HCT116 (cell line): ENCODE measurements around the gene UCN2. TPM values are rescaled to one million over a fixed set of nuclear protein-coding genes. Genes with fewer than 3 reads are reported as not detected.

Experiments
- ATAC-seq: fragments of 200-7000 bp; cut with Tn5 transposase; 2 replicates; pipeline ENCODE4 v1.9.1; 2020; ENCODE audit warnings: mild to moderate bottlenecking, moderate library complexity
- BruUV-seq: library from RNA; stranded (reverse); fragments of 400-500 nt; replicated peaks from 2 replicates; lab custom pipeline; 2021; lab: Mats Ljungman, UMichigan
- CTCF ChIA-PET: fragments of 300-600 bp; sonication (Branson Sonifier 250); formaldehyde crosslinking; loops from one replicate; lab custom pipeline; 2021; ENCODE audit warnings: antibody characterized with exemption; lab: Charles Lee
- POLR2A ChIA-PET: fragments of 300-600, 350-600 bp; sonication (Branson Sonifier 250); formaldehyde crosslinking; loops from one replicate; lab custom pipeline; 2021; ENCODE audit warnings: antibody characterized with exemption; lab: Charles Lee
- RAD21 ChIA-PET, 2 experiments: fragments of 300-600 bp; sonication (Branson Sonifier 250); formaldehyde crosslinking; loops; one replicate each; lab custom pipeline; 2023; ENCODE audit warnings: low total read pairs in 2 of 2; ENCODE audit not compliant: uncharacterized antibody in 2 of 2, unreplicated experiment in 2 of 2, low non-redundant PET in 1 of 2; lab: Charles Lee
- DNase-seq: peaks from one replicate; pipeline ENCODE4 v3.0.0-alpha.2; 2010; ENCODE audit warnings: low read depth, low spot score
- H2AFZ ChIP-seq: fragments of 200-600 bp; shearing (Covaris generic), sonication (generic); 2 replicates; pipeline ENCODE4 v1.6.1; 2017; ENCODE audit warnings: low read depth, mixed run types, mixed read lengths, antibody characterized with exemption, low read length; ENCODE audit not compliant: poor library complexity, severe bottlenecking
- H3K27ac ChIP-seq: 2 replicates; pipeline ENCODE4 v1.5.1; 2012; ENCODE audit warnings: low read depth, low read length
- H3K27me3 ChIP-seq: fragments of 200-600 bp; sonication (generic); 2 replicates; pipeline ENCODE4 v1.6.1; 2016; ENCODE audit warnings: mixed run types, low read length, mixed read lengths; ENCODE audit not compliant: insufficient read depth
- H3K36me3 ChIP-seq, 2 experiments: fragments of 200-500 bp in 1 of 2; fragments of 200-600 bp in 1 of 2; sonication (Bioruptor generic) in 1 of 2; sonication (generic) in 1 of 2; 2 replicates each; pipeline versions ENCODE4 v1.5.1 to v1.6.1; 2014 to 2016; ENCODE audit warnings: low read length in 2 of 2, inconsistent platforms in 1 of 2, mixed read lengths in 1 of 2, mixed run types in 1 of 2; ENCODE audit not compliant: insufficient read depth in 2 of 2, control insufficient read depth in 1 of 2
- H3K4me1 ChIP-seq, 2 experiments: fragments of 200-600 bp in 1 of 2; sonication (generic) in 1 of 2; 2 replicates each; pipeline versions ENCODE4 v1.5.1 to v1.6.1; 2012 to 2017; ENCODE audit warnings: low read length in 2 of 2, inconsistent platforms in 1 of 2, mild to moderate bottlenecking in 1 of 2, mixed read lengths in 1 of 2, mixed run types in 1 of 2, moderate library complexity in 1 of 2; ENCODE audit not compliant: insufficient read depth in 2 of 2, control insufficient read depth in 1 of 2
- H3K4me2 ChIP-seq: fragments of 200-600 bp; sonication (generic); 2 replicates; pipeline ENCODE4 v1.6.1; 2017; ENCODE audit warnings: mixed run types, low read length, mixed read lengths
- H3K4me3 ChIP-seq, 2 experiments: fragments of 200-600 bp in 1 of 2; sonication (generic) in 1 of 2; replicated peaks in 1 of 2; 2 replicates each; pipeline ENCODE4 v1.5.1; 2011 to 2016; ENCODE audit warnings: low read length in 2 of 2, control low read depth in 1 of 2, low read depth in 1 of 2, mild to moderate bottlenecking in 1 of 2, mixed read lengths in 1 of 2, mixed run types in 1 of 2
- H3K79me2 ChIP-seq: fragments of 200-600 bp; sonication (generic); 2 replicates; pipeline ENCODE4 v1.6.1; 2017; ENCODE audit warnings: mild to moderate bottlenecking, mixed run types, low read length, moderate library complexity, mixed read lengths; ENCODE audit not compliant: insufficient read depth
- H3K9ac ChIP-seq: fragments of 200-600 bp; sonication (generic); 2 replicates; pipeline ENCODE4 v1.6.1; 2016; ENCODE audit warnings: low read length, mixed read lengths
- H3K9me2 ChIP-seq: fragments of 200-600 bp; sonication (generic), shearing (Covaris generic); 2 replicates; pipeline ENCODE4 v1.6.1; 2017; ENCODE audit warnings: mixed run types, mild to moderate bottlenecking, moderate library complexity; ENCODE audit not compliant: insufficient read depth
- H3K9me3 ChIP-seq, 2 experiments: fragments of 200-500 bp in 1 of 2; fragments of 200-600 bp in 1 of 2; sonication (Bioruptor generic) in 1 of 2; sonication (generic) in 1 of 2; 2 replicates each; pipeline ENCODE4 v1.6.1; 2014 to 2017; ENCODE audit warnings: low read length in 2 of 2, mixed read lengths in 2 of 2, inconsistent platforms in 1 of 2, low read depth in 1 of 2, mild to moderate bottlenecking in 1 of 2, mixed run types in 1 of 2, moderate library complexity in 1 of 2; ENCODE audit not compliant: control insufficient read depth in 1 of 2, insufficient read depth in 1 of 2
- H4K20me1 ChIP-seq: fragments of 200-600 bp; sonication (generic), shearing (Covaris generic); 2 replicates; pipeline ENCODE4 v1.6.1; 2017; ENCODE audit warnings: mixed run types, mild to moderate bottlenecking, moderate library complexity; ENCODE audit not compliant: insufficient read depth
- ATF3 ChIP-seq: IDR thresholded peaks from 2 replicates; pipeline ENCODE4 v1.6.1; 2012
- CBX3 ChIP-seq: IDR thresholded peaks from 2 replicates; pipeline ENCODE4 v1.6.1; 2012; ENCODE audit warnings: low read depth
- CEBPB ChIP-seq: IDR thresholded peaks from 2 replicates; pipeline ENCODE4 v1.6.1; 2012; ENCODE audit warnings: low read depth
- ELF1 ChIP-seq: IDR thresholded peaks from 2 replicates; pipeline ENCODE4 v1.6.1; 2012; ENCODE audit warnings: low read depth, borderline replicate concordance
- EZH2phosphoT487 ChIP-seq: fragments of 200-600 bp; IDR thresholded peaks from 2 replicates; pipeline ENCODE4 v1.6.1; 2018; ENCODE audit warnings: antibody characterized with exemption, borderline replicate concordance
- POLR2A ChIP-seq: IDR thresholded peaks from 2 replicates; pipeline ENCODE4 v1.7.0; 2011; ENCODE audit warnings: borderline replicate concordance; ENCODE audit not compliant: insufficient read depth, insufficient read length; ENCODE audit errors: extremely low read depth
- POLR2AphosphoS5 ChIP-seq: IDR thresholded peaks from 2 replicates; pipeline ENCODE4 v1.6.1; 2011; ENCODE audit warnings: mild to moderate bottlenecking, low read depth, low read length, moderate library complexity
- RAD21 ChIP-seq: IDR thresholded peaks from 2 replicates; pipeline ENCODE4 v1.6.1; 2012; ENCODE audit warnings: low read depth, mild to moderate bottlenecking
- SRF ChIP-seq: IDR thresholded peaks from 2 replicates; pipeline ENCODE4 v1.6.1; 2012; ENCODE audit warnings: low read depth
- ZNF274 ChIP-seq: fragments of 200-500 bp; sonication (Bioruptor generic); IDR thresholded peaks from 2 replicates; pipeline ENCODE4 v1.6.1; 2014; ENCODE audit warnings: mild to moderate bottlenecking, low read depth, low read length, inconsistent platforms
- intact Hi-C: fragments of 100-400 bp; cut with micrococcal nuclease; formaldehyde crosslinking; loops from 2 replicates; pipeline ENCODE4 v1.10.0; 2022
- total RNA-seq: library from RNA; stranded (reverse); gene quantifications from one replicate; pipeline ENCODE4 v1.2.1, GENCODE V29; 2021; ENCODE audit not compliant: unreplicated experiment
- TF ChIP-seq, protein P1 (sequence below), 3 experiments: fragments of 200-600 bp in 1 of 3; sonication (generic) in 1 of 3; IDR thresholded peaks in 2 of 3; conservative IDR thresholded peaks in 1 of 3; 2 replicates each; pipeline ENCODE4 v1.5.1; 2012 to 2017; ENCODE audit warnings: low read depth in 2 of 3, low read length in 2 of 3, antibody characterized with exemption in 1 of 3, borderline replicate concordance in 1 of 3, control low read depth in 1 of 3, mild to moderate bottlenecking in 1 of 3, mixed read lengths in 1 of 3, mixed run types in 1 of 3, moderate library complexity in 1 of 3; ENCODE audit not compliant: insufficient read depth in 1 of 3

The UCN2 gene
- total RNA-seq, 1 experiment from 2014 or later = 1.5 TPM

- no peak for ATAC-seq
- no peaks in the 10 kb centered on the region for H3K27me3 ChIP-seq
- no TSS peak for BruUV-seq
- H3K9me2 ChIP-seq = no peaks in the 10 kb centered on the region
- H3K4me2 ChIP-seq = peak within 1 kb of the TSS; percentile 65
- no peaks in the 10 kb centered on the region for H4K20me1 ChIP-seq
- CTCF ChIA-PET = no interaction called here
- peak within 1 kb of the TSS; percentile 31 for H3K27ac ChIP-seq
- no peaks in the 10 kb centered on the region for H3K9me3 ChIP-seq
- intact Hi-C loops = no loop called here
- no peak within 1 kb of the TSS for H3K9ac ChIP-seq
- no peak within 1 kb of the TSS; a peak in 1 of 4 replicates for H3K4me3 ChIP-seq
- peaks cover 11 to 21% of the 10 kb centered on the region in 2 experiments for H3K4me1 ChIP-seq
- no peaks in the 10 kb centered on the region for H3K79me2 ChIP-seq
- RAD21 ChIA-PET = no interaction called here
- H2AFZ ChIP-seq = no peak within 1 kb of the TSS
- peaks cover 5 to 22% of the 10 kb centered on the region in 2 experiments for H3K36me3 ChIP-seq
- no peak for DNase-seq
- TF ChIP-seq SRF (no peak), EZH2phosphoT487 (no peak), RAD21 (no peak), ELF1 (no peak), CEBPB (no peak), ATF3 (no peak), ZNF274 (no peak)
- POLR2A ChIA-PET = no interaction called here
These were observed 31.5 kb upstream of the UCN2 start, which contains the start of gene COL7A1 for GRCh38 chr3:48595075-48595525. TSS of gene COL7A1 (minus strand) at chr3:48595329. CDS start at chr3:48595159, 170 bp downstream.

DNA sequence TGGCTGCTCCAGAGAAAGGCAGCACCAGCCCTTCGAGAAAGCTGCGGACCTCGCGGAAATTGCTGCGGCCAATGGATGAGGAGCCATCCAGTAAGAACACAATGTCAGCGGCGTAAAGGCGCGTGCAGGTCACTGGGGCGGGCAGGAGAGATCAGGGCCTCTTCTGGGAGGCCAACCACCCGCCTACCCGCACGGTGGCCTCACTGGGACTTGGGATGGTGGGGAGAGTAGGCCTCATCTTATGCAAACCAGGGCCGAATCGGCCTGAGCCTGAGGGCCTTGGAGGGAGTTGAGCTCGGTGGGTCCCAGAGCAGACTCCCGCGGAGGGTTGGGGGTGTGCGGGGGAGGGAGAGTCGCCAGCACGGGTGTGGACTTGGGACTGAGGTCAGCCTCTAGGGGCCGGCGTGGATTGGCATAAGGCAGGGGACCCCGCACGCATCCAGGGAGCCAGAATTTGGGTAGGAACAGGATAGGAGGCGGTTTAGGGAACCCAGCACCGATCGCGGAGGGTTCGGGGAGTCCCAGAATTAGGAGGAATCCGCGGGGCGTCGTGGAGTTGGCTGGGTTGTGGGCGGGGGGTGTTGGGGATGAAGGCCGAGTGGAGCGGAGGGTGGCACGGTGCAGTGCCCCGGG is 31.0 kb upstream of the UCN2 start:
- no peak overlapping the region for H2AFZ ChIP-seq
- POLR2A ChIA-PET = no interaction called here
- intact Hi-C loops = no loop called here

More for the DNA sequence above, 31.0 kb upstream of the UCN2 start:
- H3K36me3 ChIP-seq = peaks cover 4 to 17% of the 10 kb centered on the region in 2 experiments; a peak in 3 of 4 replicates
- H3K4me3 ChIP-seq = no peak overlapping the region
- DNase-seq = no peak
- CTCF ChIA-PET = no interaction called here
- TF ChIP-seq POLR2A (no peak), POLR2AphosphoS5 (no peak), SRF (no peak), ZNF274 (no peak), CBX3 (no peak), CEBPB (no peak), ATF3 (no peak), RAD21 (no peak)
- TF ChIP-seq, protein P1, sequence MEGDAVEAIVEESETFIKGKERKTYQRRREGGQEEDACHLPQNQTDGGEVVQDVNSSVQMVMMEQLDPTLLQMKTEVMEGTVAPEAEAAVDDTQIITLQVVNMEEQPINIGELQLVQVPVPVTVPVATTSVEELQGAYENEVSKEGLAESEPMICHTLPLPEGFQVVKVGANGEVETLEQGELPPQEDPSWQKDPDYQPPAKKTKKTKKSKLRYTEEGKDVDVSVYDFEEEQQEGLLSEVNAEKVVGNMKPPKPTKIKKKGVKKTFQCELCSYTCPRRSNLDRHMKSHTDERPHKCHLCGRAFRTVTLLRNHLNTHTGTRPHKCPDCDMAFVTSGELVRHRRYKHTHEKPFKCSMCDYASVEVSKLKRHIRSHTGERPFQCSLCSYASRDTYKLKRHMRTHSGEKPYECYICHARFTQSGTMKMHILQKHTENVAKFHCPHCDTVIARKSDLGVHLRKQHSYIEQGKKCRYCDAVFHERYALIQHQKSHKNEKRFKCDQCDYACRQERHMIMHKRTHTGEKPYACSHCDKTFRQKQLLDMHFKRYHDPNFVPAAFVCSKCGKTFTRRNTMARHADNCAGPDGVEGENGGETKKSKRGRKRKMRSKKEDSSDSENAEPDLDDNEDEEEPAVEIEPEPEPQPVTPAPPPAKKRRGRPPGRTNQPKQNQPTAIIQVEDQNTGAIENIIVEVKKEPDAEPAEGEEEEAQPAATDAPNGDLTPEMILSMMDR (IDR thresholded peaks at IDR 0.05 in 2 of 3, conservative IDR thresholded peaks at IDR 0.05 in 1 of 3; ENCODE audit: borderline replicate concordance in 1 of 3, insufficient read depth in 1 of 3, low read depth in 2 of 3, low read length in 2 of 3) = no peak
- H3K4me1 ChIP-seq = peaks cover 11 to 21% of the 10 kb centered on the region in 2 experiments
- no peaks in the 10 kb centered on the region for H4K20me1 ChIP-seq
- H3K9me3 ChIP-seq = no peaks in the 10 kb centered on the region
- no peak for ATAC-seq
- no peak overlapping the region for H3K9ac ChIP-seq
- no peak overlapping the region for H3K4me2 ChIP-seq
- H3K27me3 ChIP-seq = no peaks in the 10 kb centered on the region
- RAD21 ChIA-PET = no interaction called here
- H3K79me2 ChIP-seq = no peaks in the 10 kb centered on the region
- BruUV-seq = no TSS peak
- no peaks in the 10 kb centered on the region for H3K9me2 ChIP-seq
- no peak overlapping the region for H3K27ac ChIP-seq
